Gastroesophageal sphincter (tissue), 4 donors: ENCODE data around the gene SCAMP1. TPM values are rescaled to one million over a fixed set of nuclear protein-coding genes. Genes with fewer than 3 reads are reported as not detected.

ENCODE experiments used
- ATAC-seq: fragments of 150-250 bp; one replicate; pipeline ENCODE4 v1.9.1; 2016; ENCODE audit warnings: mild to moderate bottlenecking, moderate library complexity
- H3K27ac ChIP-seq, 4 donors: fragments of 200-600 bp; sonication (generic) in 3 of 4; 1 replicate in 3 of 4; 2 replicates in 1 of 4; pipeline ENCODE4 v1.5.1; 2016 to 2019
- H3K27me3 ChIP-seq: fragments of 200-600 bp; sonication (generic); one replicate; pipeline ENCODE4 v1.5.1; 2019
- H3K36me3 ChIP-seq, 2 donors: fragments of 200-600 bp; sonication (generic); one replicate each; pipeline ENCODE4 v1.5.1; 2019; ENCODE audit warnings: control low read depth in 1 of 2
- H3K4me1 ChIP-seq, 3 donors: fragments of 200-600 bp; sonication (generic); 1 replicate in 2 of 3; 2 replicates in 1 of 3; pipeline ENCODE4 v1.5.1; 2016 to 2019; ENCODE audit warnings: control low read depth in 2 of 3
- H3K4me3 ChIP-seq, 2 donors: fragments of 200-600 bp; sonication (generic); one replicate each; pipeline ENCODE4 v1.5.1; 2019; ENCODE audit warnings: mild to moderate bottlenecking in 1 of 2, moderate library complexity in 1 of 2
- H3K9me3 ChIP-seq, 3 donors: fragments of 200-600 bp; sonication (generic); one replicate each; pipeline ENCODE4 v1.5.1; 2017 to 2019; ENCODE audit warnings: control low read depth in 2 of 3
- CTCF ChIP-seq, 4 experiments: fragments of 200-600 bp in 2 of 4; fragments of 450-650 bp in 2 of 4; sonication (generic) in 1 of 4; IDR thresholded peaks; one replicate each; pipeline ENCODE4 v1.5.1; 2017 to 2019; ENCODE audit warnings: antibody characterized with exemption in 4 of 4, mild to moderate bottlenecking in 2 of 4, moderate library complexity in 2 of 4
- EP300 ChIP-seq: sonication (generic); formaldehyde crosslinking; IDR thresholded peaks from one replicate; pipeline ENCODE4 v1.6.1; 2017; ENCODE audit warnings: antibody characterized with exemption, mild to moderate bottlenecking
- POLR2A ChIP-seq, 2 donors: fragments of 450-650 bp; IDR thresholded peaks; one replicate each; pipeline ENCODE4 v1.6.1; 2017; ENCODE audit warnings: antibody characterized with exemption in 2 of 2, mild to moderate bottlenecking in 2 of 2, moderate library complexity in 1 of 2
- POLR2AphosphoS5 ChIP-seq: sonication (generic); formaldehyde crosslinking; IDR thresholded peaks from one replicate; pipeline ENCODE4 v1.6.1; 2017; ENCODE audit warnings: antibody characterized with exemption
- WGBS, 2 donors: methylation state at CpG; one replicate each; pipeline ENCODE4 v1.1.5; 2018; ENCODE audit warnings: low coverage in 1 of 2; 5-methylcytosine and 5-hydroxymethylcytosine counted together
- total RNA-seq, 4 donors: library from RNA; depleted of rRNA; stranded (reverse); fragments of >200 nt; gene quantifications; one replicate each; pipeline ENCODE4 v1.1.0, GENCODE V29; 2016

SCAMP1 gene
- total RNA-seq, 4 donors from 2014 or later: 32.1 to 45.8 (median 38.9) TPM

- H3K27me3 ChIP-seq: no peaks in the 10 kb centered on the region
- no peaks in the 10 kb centered on the region for H3K36me3 ChIP-seq
- TF ChIP-seq POLR2A (IDR thresholded peaks at IDR 0.05) (no peak), CTCF (IDR thresholded peaks at IDR 0.05) (no peak), POLR2AphosphoS5 (no peak), EP300 (no peak)
- WGBS, 2 donors: 86 to 88% methylated on average over 6 of the region's 6 CpGs
- ATAC-seq: no peak
- no peak overlapping the region for H3K4me3 ChIP-seq
- no peak overlapping the region for H3K27ac ChIP-seq
- peaks cover 0 to 42% (median 0%) of the 10 kb centered on the region in 3 donors for H3K4me1 ChIP-seq
- no peaks in the 10 kb centered on the region for H3K9me3 ChIP-seq
These were observed 7.0 kb downstream of the SCAMP1 start for GRCh38 chr5:78367318-78367991.

- Histone ChIP-seq H3K4me1 (peaks cover 0 to 38% (median 0%) of the 10 kb centered on the region in 3 donors), H3K9me3 (no peaks in the 10 kb centered on the region), H3K4me3 (no peak overlapping the region), H3K27me3 (no peaks in the 10 kb centered on the region), H3K36me3 (no peaks in the 10 kb centered on the region), H3K27ac (no peak overlapping the region)
- 100% methylated on average over 2 of the region's 2 CpGs; no CpG with 5 or more reads in 1 of the 2 donors for WGBS, 2 donors
- no peak for ATAC-seq
- TF ChIP-seq CTCF (IDR thresholded peaks at IDR 0.05) (no peak), POLR2A (IDR thresholded peaks at IDR 0.05) (no peak), EP300 (no peak), POLR2AphosphoS5 (no peak)
These were observed 9.3 kb downstream of the SCAMP1 start for GRCh38 chr5:78369680-78370079.

- WGBS, 2 donors: 90 to 91% methylated on average over 1 of the region's 1 CpG
- Histone ChIP-seq H3K36me3 (no peaks in the 10 kb centered on the region), H3K27me3 (no peaks in the 10 kb centered on the region), H3K27ac (no peak overlapping the region), H3K4me1 (peaks cover 3 to 53% (median 5%) of the 10 kb centered on the region in 3 donors), H3K4me3 (no peak overlapping the region), H3K9me3 (no peaks in the 10 kb centered on the region)
- TF ChIP-seq CTCF (IDR thresholded peaks at IDR 0.05) (no peak), POLR2A (IDR thresholded peaks at IDR 0.05) (no peak), POLR2AphosphoS5 (no peak), EP300 (no peak)
- no peak for ATAC-seq
These were observed 12.8 kb downstream of the SCAMP1 start for GRCh38 chr5:78373231-78373630.

- Histone ChIP-seq H3K4me1 (peaks cover 3 to 38% (median 5%) of the 10 kb centered on the region in 3 donors), H3K9me3 (no peaks in the 10 kb centered on the region), H3K36me3 (no peaks in the 10 kb centered on the region), H3K27ac (peak overlapping the region in 1 of 4 donors; percentile 63), H3K4me3 (no peak overlapping the region), H3K27me3 (no peaks in the 10 kb centered on the region)
- 88 to 96% methylated on average over 3 of the region's 3 CpGs for WGBS, 2 donors
- TF ChIP-seq EP300: no peak
- TF ChIP-seq POLR2A (IDR thresholded peaks at IDR 0.05): no peak
- TF ChIP-seq POLR2AphosphoS5: no peak
- TF ChIP-seq CTCF (IDR thresholded peaks at IDR 0.05): no peak
- ATAC-seq: no peak
These were observed 15.9 kb downstream of the SCAMP1 start for GRCh38 chr5:78376315-78376714.
